Left lobe of liver (tissue), 2 donors: ENCODE data around the gene H19. TPM values are rescaled to one million over a fixed set of nuclear protein-coding genes. Genes with fewer than 3 reads are reported as not detected.

Source experiments
- ATAC-seq: fragments of 200-7000 bp; cut with Tn5 transposase; one replicate; pipeline ENCODE4 v1.9.1; 2020; ENCODE audit warnings: mild to moderate bottlenecking, moderate library complexity
- DNase-seq: peaks from one replicate; pipeline ENCODE4 v3.0.0-alpha.2; 2020; ENCODE audit warnings: low spot score
- total RNA-seq: library from RNA; stranded (reverse); gene quantifications from one replicate; pipeline ENCODE4 v1.2.1, GENCODE V29; 2021
- donor health status: DM: no; HTN: no; CAD: no; lungs with moderate emphysema.
- donor health status: DM: no; HTN: yes; CAD: no.

Gene H19
- total RNA-seq, 1 donor from 2014 or later = 199 TPM

- ATAC-seq (no peak), DNase-seq (no peak)
Observed at GRCh38 chr11:1987024-1987423, 10.6 kb downstream of the H19 start.

GRCh38 chr11:1983601-1983961 lies 14.1 kb downstream of the H19 start:
- ATAC-seq (no peak), DNase-seq (no peak)

- ATAC-seq = peak; percentile 20
- DNase-seq = no peak
Observed at GRCh38 chr11:1982873-1983600, 14.6 kb downstream of the H19 start.

GRCh38 chr11:1979607-1980006 lies 18.0 kb downstream of the H19 start:
- no peak for DNase-seq
- ATAC-seq = no peak

GRCh38 chr11:1978720-1979473 lies 18.7 kb downstream of the H19 start:
- DNase-seq (no peak), ATAC-seq (peak; percentile 21)

- DNase-seq (no peak), ATAC-seq (no peak)
Observed at GRCh38 chr11:1975185-1975584, 22.5 kb downstream of the H19 start.

- ATAC-seq (peak; percentile 27), DNase-seq (no peak)
Observed at GRCh38 chr11:1970956-1971355, 26.7 kb downstream of the H19 start.

GRCh38 chr11:1969776-1970175 lies 27.9 kb downstream of the H19 start:
- ATAC-seq = no peak
- DNase-seq = no peak

- DNase-seq = no peak
- peak; percentile 32 for ATAC-seq
Observed at GRCh38 chr11:1969035-1969434, 28.6 kb downstream of the H19 start.

- DNase-seq (no peak), ATAC-seq (peak; percentile 33)
Observed at GRCh38 chr11:1968454-1969002, 29.1 kb downstream of the H19 start.

GRCh38 chr11:1967641-1968225 lies 29.9 kb downstream of the H19 start:
- ATAC-seq = peak; percentile 13

GRCh38 chr11:1966531-1966930 lies 31.1 kb downstream of the H19 start:
- no peak for ATAC-seq
- DNase-seq = no peak

More at GRCh38 chr11:1967641-1968225, 29.9 kb downstream of the H19 start:
- DNase-seq = no peak

- ATAC-seq = no peak
- DNase-seq = no peak
Observed at GRCh38 chr11:1964955-1965354, 32.7 kb downstream of the H19 start.

- DNase-seq = no peak
- ATAC-seq = no peak
Observed at GRCh38 chr11:1964348-1964747, 33.3 kb downstream of the H19 start.

- DNase-seq = no peak
- no peak for ATAC-seq
Observed at GRCh38 chr11:1963864-1964263, 33.8 kb downstream of the H19 start.

GRCh38 chr11:1959786-1960185 lies 37.9 kb downstream of the H19 start:
- no peak for DNase-seq

GRCh38 chr11:1958367-1958766 lies 39.3 kb downstream of the H19 start:
- ATAC-seq = no peak
- DNase-seq = no peak

More at GRCh38 chr11:1959786-1960185, 37.9 kb downstream of the H19 start:
- ATAC-seq = no peak

GRCh38 chr11:1953489-1954266 lies 44.0 kb downstream of the H19 start:
- no peak for DNase-seq

GRCh38 chr11:1952806-1953482 lies 44.7 kb downstream of the H19 start:
- peak; percentile 75 for DNase-seq

More at GRCh38 chr11:1953489-1954266, 44.0 kb downstream of the H19 start:
- ATAC-seq = peak; percentile 73

GRCh38 chr11:1949922-1950321 lies 47.7 kb downstream of the H19 start:
- DNase-seq (no peak), ATAC-seq (no peak)

More at GRCh38 chr11:1952806-1953482, 44.7 kb downstream of the H19 start:
- peak; percentile 83 for ATAC-seq
